GM19035 (cell line): ENCODE measurements around the gene HOXD3.

Experiments
- ATAC-seq: cut with Tn5 transposase; IDR thresholded peaks from one replicate; pipeline ENCODE4 v1.9.1; 2021; ENCODE audit not compliant: unreplicated experiment

The HOXD3 gene

DNA sequence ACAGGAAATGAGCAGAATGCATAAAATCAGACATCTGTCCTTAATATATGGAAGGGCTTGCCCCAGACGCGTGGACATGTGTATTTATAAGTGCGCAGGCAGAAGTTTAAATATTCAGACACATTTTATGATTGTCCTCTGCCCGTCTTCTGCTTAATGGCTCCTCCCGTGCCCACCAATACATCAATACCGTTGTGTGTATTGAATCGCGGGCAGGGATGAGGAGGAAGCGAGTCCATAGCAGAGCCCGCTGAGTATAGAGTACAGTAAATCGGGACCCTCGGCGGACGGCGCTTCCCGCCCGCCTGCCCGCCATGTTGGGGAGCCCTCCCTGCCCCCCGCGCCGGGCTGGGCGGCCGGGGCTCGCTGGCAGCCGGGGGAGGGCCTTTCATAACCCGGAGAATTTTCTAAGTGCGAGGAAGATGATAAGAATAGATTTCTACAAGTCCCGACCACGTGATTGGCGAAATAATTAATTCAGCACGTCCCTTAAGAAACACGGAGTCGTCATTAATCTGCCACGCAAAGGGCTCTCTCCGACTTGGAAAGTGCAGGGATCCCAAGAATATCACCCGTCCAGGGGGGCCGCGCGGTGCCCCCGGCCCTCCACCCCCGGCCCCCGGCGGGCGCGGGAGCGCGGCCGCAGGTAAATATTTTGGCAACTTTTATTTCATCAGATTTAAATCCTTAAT is at the start of gene HOXD3:
HOXD3 (plus strand) TSS at position 501 of the 692 bp plus-strand sequence. CDS start 11,808 bp downstream, outside the sequence.
- ATAC-seq, result no peak

DNA sequence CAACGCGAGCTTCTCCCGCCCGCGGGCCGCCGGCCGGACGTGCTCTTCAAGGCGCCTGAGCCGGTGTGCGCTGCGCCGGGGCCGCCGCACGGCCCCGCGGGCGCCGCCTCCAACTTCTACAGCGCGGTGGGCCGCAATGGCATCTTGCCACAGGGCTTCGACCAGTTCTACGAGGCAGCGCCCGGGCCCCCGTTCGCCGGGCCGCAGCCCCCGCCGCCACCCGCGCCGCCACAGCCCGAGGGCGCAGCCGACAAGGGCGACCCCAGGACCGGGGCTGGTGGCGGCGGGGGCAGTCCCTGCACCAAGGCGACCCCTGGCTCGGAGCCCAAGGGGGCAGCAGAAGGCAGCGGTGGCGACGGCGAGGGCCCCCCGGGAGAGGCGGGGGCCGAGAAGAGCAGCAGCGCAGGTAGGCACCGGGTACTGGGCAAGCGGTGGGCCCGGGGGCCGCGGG is 49.4 kb upstream of the HOXD3 start:
- ATAC-seq, result no peak

- ATAC-seq, result no peak
These were observed 47.8 kb upstream of the HOXD3 start for GRCh38 chr2:176109192-176109901.

- ATAC-seq, result no peak
These were observed 47.2 kb upstream of the HOXD3 start for GRCh38 chr2:176109946-176110345.

DNA sequence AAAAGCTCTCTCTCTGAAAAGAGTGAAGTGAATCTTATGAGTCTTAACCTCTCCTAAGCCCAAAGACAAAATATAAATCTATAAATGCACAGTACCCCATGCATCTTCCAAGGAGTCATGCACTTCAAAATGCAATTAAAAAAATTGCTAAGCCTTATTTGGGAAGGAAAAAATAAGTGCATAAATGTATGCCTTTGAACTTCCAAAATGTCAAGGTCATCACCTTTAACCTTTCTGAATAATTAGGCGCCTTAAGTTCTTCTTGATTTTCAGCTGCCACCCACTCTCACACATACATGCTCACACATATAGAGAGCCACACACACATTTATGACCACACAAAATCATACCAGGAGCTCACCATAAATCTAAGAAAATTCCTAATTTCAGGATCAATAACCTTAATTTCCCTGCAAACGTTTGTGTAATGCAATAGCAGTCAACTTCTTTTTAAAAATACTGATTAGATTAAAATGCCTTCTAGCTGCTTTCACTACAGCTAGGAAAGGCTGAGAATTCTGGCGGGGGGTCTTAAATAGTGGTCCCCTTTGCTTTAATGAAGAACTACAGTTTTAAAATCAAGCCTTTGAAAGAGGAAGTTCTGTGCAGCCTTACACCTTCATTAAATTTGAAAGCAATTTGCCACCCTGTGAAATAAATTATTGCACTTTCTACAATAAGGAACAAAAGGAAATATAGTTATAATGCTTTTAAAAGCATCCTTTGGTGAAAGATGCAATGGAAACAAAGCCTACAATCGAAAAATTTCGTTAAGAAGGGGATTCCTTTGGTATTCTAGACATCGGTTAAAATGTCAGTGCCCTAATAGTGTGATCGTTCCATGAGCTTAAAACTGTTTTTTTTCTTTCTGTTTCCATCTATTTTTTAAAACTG is 46.4 kb upstream of the HOXD3 start:
- ATAC-seq, result no peak

GRCh38 chr2:176111309-176111663 is 45.8 kb upstream of the HOXD3 start:
- ATAC-seq, result no peak

GRCh38 chr2:176111846-176112374 is 45.2 kb upstream of the HOXD3 start:
- no peak for ATAC-seq

GRCh38 chr2:176112375-176113302 is 44.5 kb upstream of the HOXD3 start:
- no peak for ATAC-seq

DNA sequence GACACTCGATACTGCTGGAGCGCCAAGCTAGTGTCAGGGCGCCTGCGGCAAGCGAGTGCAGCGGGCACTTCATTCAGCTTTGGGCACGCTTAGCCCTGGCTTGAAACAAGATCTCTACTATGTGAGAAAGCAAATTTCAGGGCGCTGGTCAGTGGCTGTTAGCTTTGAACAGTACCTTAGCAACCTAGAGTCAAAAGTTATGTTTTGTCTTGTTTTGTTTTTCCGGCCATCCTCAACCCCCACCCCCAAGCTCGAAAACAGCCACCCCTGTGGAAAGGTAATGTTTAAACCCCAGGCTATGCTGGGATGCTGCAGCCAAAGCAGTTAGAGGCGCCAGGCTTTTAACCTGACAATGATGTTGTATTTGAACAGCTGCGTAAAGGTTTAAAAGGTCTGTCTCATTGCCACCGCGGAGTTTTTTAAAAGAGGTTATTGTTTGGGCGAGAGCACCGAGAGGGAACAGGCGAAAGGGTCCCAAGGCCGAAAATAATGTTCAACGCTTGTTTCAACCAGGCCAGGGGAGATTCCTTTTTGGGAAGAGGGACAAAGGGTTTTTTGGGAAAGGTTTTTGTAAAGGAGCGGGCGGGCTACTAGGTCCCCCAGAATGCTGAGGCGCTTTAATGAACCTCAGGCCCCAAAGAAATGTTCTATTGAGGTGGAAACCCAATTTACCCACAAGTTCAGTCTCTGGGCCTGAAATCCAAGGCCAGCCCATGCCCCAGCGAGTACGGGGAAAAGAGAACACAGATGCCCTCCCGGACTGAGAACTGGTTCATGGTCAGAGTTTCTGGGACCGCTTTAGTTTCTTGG is 42.8 kb upstream of the HOXD3 start:
- ATAC-seq, result no peak

GRCh38 chr2:176114930-176115625 is 42.0 kb upstream of the HOXD3 start:
- ATAC-seq, result no peak

GRCh38 chr2:176115883-176116813 is 41.0 kb upstream of the HOXD3 start, which contains the start of gene HOXD10:
Gene HOXD10, plus strand, starts transcription at chr2:176116778. Its CDS starts 56 bp downstream, at chr2:176116834.
- ATAC-seq, result no peak

DNA sequence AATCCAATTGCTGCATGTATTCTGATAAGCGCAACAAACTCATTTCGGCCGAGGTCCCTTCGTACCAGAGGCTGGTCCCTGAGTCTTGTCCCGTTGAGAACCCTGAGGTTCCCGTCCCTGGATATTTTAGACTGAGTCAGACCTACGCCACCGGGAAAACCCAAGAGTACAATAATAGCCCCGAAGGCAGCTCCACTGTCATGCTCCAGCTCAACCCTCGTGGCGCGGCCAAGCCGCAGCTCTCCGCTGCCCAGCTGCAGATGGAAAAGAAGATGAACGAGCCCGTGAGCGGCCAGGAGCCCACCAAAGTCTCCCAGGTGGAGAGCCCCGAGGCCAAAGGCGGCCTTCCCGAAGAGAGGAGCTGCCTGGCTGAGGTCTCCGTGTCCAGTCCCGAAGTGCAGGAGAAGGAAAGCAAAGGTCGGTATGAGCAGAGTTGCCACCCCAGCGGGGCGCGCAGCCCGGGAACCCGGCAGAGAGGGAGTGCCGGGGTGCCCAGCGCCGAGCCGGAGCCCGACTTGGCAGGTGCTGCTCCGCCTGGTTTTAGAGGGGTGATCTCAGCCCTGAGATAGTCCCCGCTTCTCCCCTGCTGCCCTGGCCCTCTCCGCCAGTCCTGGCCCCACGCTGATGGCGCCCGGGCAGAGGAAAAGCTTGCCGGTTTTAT is 39.8 kb upstream of the HOXD3 start:
- no peak for ATAC-seq

- no peak for ATAC-seq
These were observed 39.2 kb upstream of the HOXD3 start for GRCh38 chr2:176117823-176118371.

DNA sequence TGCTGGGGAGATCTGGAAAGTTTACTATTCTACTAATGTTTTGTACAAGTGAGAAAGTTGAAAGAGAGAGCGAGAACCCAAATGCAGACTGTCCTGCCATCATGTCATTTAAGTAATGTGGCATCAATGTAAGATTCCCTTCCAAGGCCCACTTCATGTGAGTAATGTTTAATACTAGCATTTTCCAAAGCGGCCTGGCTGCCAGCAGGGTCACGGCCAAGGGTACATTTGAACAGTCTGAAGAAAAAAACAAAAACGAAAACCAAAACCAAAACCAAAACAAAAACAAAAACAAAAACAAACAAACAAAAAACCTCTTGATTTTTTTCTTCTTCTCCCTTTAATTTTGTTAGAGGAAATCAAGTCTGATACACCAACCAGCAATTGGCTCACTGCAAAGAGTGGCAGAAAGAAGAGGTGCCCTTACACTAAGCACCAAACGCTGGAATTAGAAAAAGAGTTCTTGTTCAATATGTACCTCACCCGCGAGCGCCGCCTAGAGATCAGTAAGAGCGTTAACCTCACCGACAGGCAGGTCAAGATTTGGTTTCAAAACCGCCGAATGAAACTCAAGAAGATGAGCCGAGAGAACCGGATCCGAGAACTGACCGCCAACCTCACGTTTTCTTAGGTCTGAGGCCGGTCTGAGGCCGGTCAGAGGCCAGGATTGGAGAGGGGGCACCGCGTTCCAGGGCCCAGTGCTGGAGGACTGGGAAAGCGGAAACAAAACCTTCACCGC is 38.3 kb upstream of the HOXD3 start:
- no peak for ATAC-seq

GRCh38 chr2:176120364-176121189 is 36.5 kb upstream of the HOXD3 start:
- no peak for ATAC-seq
